IMR-90 (cell line): ENCODE measurements around the gene OR2AG2.

Experiments
- CEBPB ChIP-seq: IDR thresholded peaks from 2 replicates; pipeline ENCODE4 v1.6.1; 2012; ENCODE audit warnings: low read depth, low read length, improper control_type of control experiment
- CHD1 ChIP-seq: IDR thresholded peaks from 2 replicates; pipeline ENCODE4 v1.6.1; 2012; ENCODE audit warnings: low read depth, low read length, improper control_type of control experiment
- CTCF ChIP-seq: conservative IDR thresholded peaks from 2 replicates; pipeline ENCODE4 v1.5.1; 2012; ENCODE audit warnings: mild to moderate bottlenecking, low read depth, low read length, improper control_type of control experiment
- MAZ ChIP-seq: IDR thresholded peaks from 2 replicates; pipeline ENCODE4 v1.6.1; 2012; ENCODE audit warnings: low read depth, mild to moderate bottlenecking, low read length, improper control_type of control experiment, moderate library complexity, borderline replicate concordance
- POLR2A ChIP-seq: IDR thresholded peaks from 2 replicates; pipeline ENCODE4 v1.6.1; 2012; ENCODE audit warnings: mild to moderate bottlenecking, low read depth, low read length
- RFX5 ChIP-seq: IDR thresholded peaks from 2 replicates; pipeline ENCODE4 v1.8.0; 2012; ENCODE audit warnings: low read depth, mild to moderate bottlenecking, low read length, moderate library complexity
- SMC3 ChIP-seq: fragments of 150-350 bp; IDR thresholded peaks from 2 replicates; pipeline ENCODE4 v1.6.1; 2016; ENCODE audit warnings: low read depth, mild to moderate bottlenecking, antibody characterized with exemption, low read length, moderate library complexity

- TF ChIP-seq CTCF (no peak), POLR2A (no peak), CEBPB (no peak), MAZ (no peak), RFX5 (no peak), SMC3 (no peak), CHD1 (no peak)
Observed at GRCh38 chr11:6782720-6783119, 10.9 kb upstream of the OR2AG2 start, which contains the start of gene OR2AG1.
